Testis (tissue), 3 donors: ENCODE measurements around the gene PDE4B. TPM values are rescaled to one million over a fixed set of nuclear protein-coding genes. Genes with fewer than 3 reads are reported as not detected.

ENCODE experiments used
- DNase-seq: peaks from one replicate; pipeline ENCODE4 v3.0.0-alpha.2; 2019
- H3K27ac ChIP-seq, 2 donors: fragments of 200-600 bp; sonication (generic); one replicate each; pipeline ENCODE4 v1.5.1; 2019
- H3K27me3 ChIP-seq: fragments of 200-600 bp; sonication (generic); one replicate; pipeline ENCODE4 v1.5.1; 2019
- H3K36me3 ChIP-seq: fragments of 200-600 bp; sonication (generic); one replicate; pipeline ENCODE4 v1.5.1; 2017; ENCODE audit warnings: low read depth; ENCODE audit errors: missing control alignments
- H3K4me1 ChIP-seq: fragments of 200-600 bp; sonication (generic); one replicate; pipeline ENCODE4 v1.5.1; 2019
- H3K4me3 ChIP-seq, 2 donors: fragments of 200-600 bp; sonication (generic); one replicate each; pipeline ENCODE4 v1.5.1; 2017 to 2019
- H3K9me3 ChIP-seq: fragments of 200-600 bp; sonication (generic); one replicate; pipeline ENCODE4 v1.5.1; 2017
- CTCF ChIP-seq, 3 experiments: fragments of 450-650 bp in 2 of 3; fragments of 200-600 bp in 1 of 3; sonication (generic) in 1 of 3; IDR thresholded peaks; one replicate each; pipeline ENCODE4 v1.5.1; 2016 to 2019; ENCODE audit warnings: antibody characterized with exemption in 3 of 3, mild to moderate bottlenecking in 2 of 3, moderate library complexity in 1 of 3
- POLR2A ChIP-seq: fragments of 450-650 bp; IDR thresholded peaks from one replicate; pipeline ENCODE4 v1.6.1; 2017; ENCODE audit warnings: antibody characterized with exemption, mild to moderate bottlenecking, moderate library complexity
- WGBS, 2 donors: methylation state at CpG; one replicate each; pipeline ENCODE4 v1.1.5; 2018; 5-methylcytosine and 5-hydroxymethylcytosine counted together
- intact Hi-C: fragments of 100-400 bp; cut with DNase I; formaldehyde crosslinking; loops from one replicate; pipeline ENCODE4 v1.15.1; 2023; ENCODE audit warnings: low total_unique reads
- polyA plus RNA-seq: library from polyadenylated mRNA; stranded (reverse); fragments of 350-450 nt; fragmentation: Illumina TruSeq; extraction: RNeasy Lipid Tissue Mini Kit (QIAGEN cat#74804); gene quantifications from one replicate; pipeline ENCODE4 v1.2.3, GENCODE V29; 2014; ENCODE audit warnings: low read depth, low replicate concordance; ENCODE audit not compliant: insufficient read depth
- total RNA-seq, 2 donors: library from RNA; depleted of rRNA; stranded (reverse); fragments of >200 nt; gene quantifications; one replicate each; pipeline ENCODE4 v1.2.3, GENCODE V29; 2016

PDE4B gene
- total and polyA plus RNA-seq, 3 donors from 2014 or later: 11.5 to 16.1 (median 12.4) TPM

- Histone ChIP-seq H3K27ac (no peak overlapping the region), H3K36me3 (no peaks in the 10 kb centered on the region), H3K4me1 (no peaks in the 10 kb centered on the region), H3K9me3 (no peaks in the 10 kb centered on the region), H3K4me3 (no peak overlapping the region), H3K27me3 (no peaks in the 10 kb centered on the region)
- intact Hi-C loops: no loop called here
- no peak for TF ChIP-seq CTCF (IDR thresholded peaks at IDR 0.05)
- no peak for TF ChIP-seq POLR2A
- no peak for DNase-seq
- WGBS, 2 donors: 90 to 98% methylated on average over 5 of the region's 5 CpGs
Measured at GRCh38 chr1:66383168-66383567, 590.5 kb downstream of the PDE4B start.

GRCh38 chr1:66383611-66384010, 590.9 kb downstream of the PDE4B start:
- Histone ChIP-seq H3K27me3 (no peaks in the 10 kb centered on the region), H3K36me3 (no peaks in the 10 kb centered on the region), H3K4me1 (no peaks in the 10 kb centered on the region), H3K9me3 (no peaks in the 10 kb centered on the region), H3K4me3 (no peak overlapping the region), H3K27ac (no peak overlapping the region)
- intact Hi-C loops: no loop called here
- WGBS, 2 donors: 95 to 100% methylated on average over 1 of the region's 1 CpG
- no peak for DNase-seq
- no peak for TF ChIP-seq CTCF (IDR thresholded peaks at IDR 0.05)
- TF ChIP-seq POLR2A: no peak

- no peak overlapping the region for H3K4me3 ChIP-seq
- H3K27me3 ChIP-seq: no peaks in the 10 kb centered on the region
- H3K36me3 ChIP-seq: no peaks in the 10 kb centered on the region
- no peak overlapping the region for H3K27ac ChIP-seq
- 92 to 96% methylated on average over 1 of the region's 1 CpG for WGBS, 2 donors
- TF ChIP-seq POLR2A (no peak), CTCF (IDR thresholded peaks at IDR 0.05) (no peak)
- no peaks in the 10 kb centered on the region for H3K4me1 ChIP-seq
- DNase-seq: no peak
- intact Hi-C loops: no loop called here
- no peaks in the 10 kb centered on the region for H3K9me3 ChIP-seq
Measured at GRCh38 chr1:66384258-66384921, 591.7 kb downstream of the PDE4B start.

- Histone ChIP-seq H3K36me3 (no peaks in the 10 kb centered on the region), H3K9me3 (no peaks in the 10 kb centered on the region), H3K27me3 (no peaks in the 10 kb centered on the region), H3K27ac (no peak overlapping the region), H3K4me3 (no peak overlapping the region), H3K4me1 (no peaks in the 10 kb centered on the region)
- intact Hi-C loops: no loop called here
- DNase-seq: no peak
- 76 to 84% methylated on average over 1 of the region's 1 CpG for WGBS, 2 donors
- no peak for TF ChIP-seq CTCF (IDR thresholded peaks at IDR 0.05)
Measured at GRCh38 chr1:66386712-66387111, 594.0 kb downstream of the PDE4B start.

GRCh38 chr1:66388913-66389312, 596.2 kb downstream of the PDE4B start:
- Histone ChIP-seq H3K27ac (no peak overlapping the region), H3K9me3 (no peaks in the 10 kb centered on the region), H3K4me1 (no peaks in the 10 kb centered on the region), H3K36me3 (no peaks in the 10 kb centered on the region), H3K4me3 (no peak overlapping the region), H3K27me3 (no peaks in the 10 kb centered on the region)
- no peak for DNase-seq
- WGBS, 2 donors: 58 to 67% methylated on average over 2 of the region's 2 CpGs
- TF ChIP-seq CTCF (IDR thresholded peaks at IDR 0.05): no peak
- no peak for TF ChIP-seq POLR2A
- intact Hi-C loops: no loop called here
